OCI-LY3 (cell line): Measurements from ENCODE around the gene NR2F1.

ENCODE experiments used
- H2AFZ ChIP-seq: fragments of 200-600, 300-600 bp; shearing (Covaris generic); 2 replicates; pipeline ENCODE4 v1.6.0; 2014; ENCODE audit warnings: antibody characterized with exemption, low read depth, low read length
- H3K27ac ChIP-seq: fragments of 200-600, 300-600 bp; sonication (generic); 2 replicates; pipeline ENCODE4 v1.5.1; 2014; ENCODE audit warnings: mild to moderate bottlenecking, low read length, moderate library complexity, mixed read lengths
- H3K27me3 ChIP-seq: fragments of 200-600, 300-600 bp; sonication (generic); 2 replicates; pipeline ENCODE4 v1.6.1; 2014; ENCODE audit warnings: low read depth, low read length, mixed read lengths
- H3K36me3 ChIP-seq: fragments of 200-600, 300-600 bp; sonication (generic); replicated peaks from 2 replicates; pipeline ENCODE3; 2014; ENCODE audit warnings: low read depth, low read length, mixed read lengths
- H3K4me1 ChIP-seq: fragments of 300-600, 200-600 bp; sonication (generic); 2 replicates; pipeline ENCODE4 v1.6.1; 2014; ENCODE audit warnings: low read length, mixed read lengths
- H3K4me2 ChIP-seq: fragments of 200-600, 300-600 bp; sonication (generic); 2 replicates; pipeline ENCODE4 v1.6.1; 2014; ENCODE audit warnings: low read length, mixed read lengths
- H3K4me3 ChIP-seq: fragments of 300-600, 200-600 bp; sonication (generic); 2 replicates; pipeline ENCODE4 v1.5.1; 2014; ENCODE audit warnings: antibody characterized with exemption, mild to moderate bottlenecking, low read length, moderate library complexity
- H3K79me2 ChIP-seq: fragments of 300-600, 200-600 bp; shearing (Covaris generic); 2 replicates; pipeline ENCODE4 v1.6.1; 2014; ENCODE audit warnings: mild to moderate bottlenecking, low read length, mixed read lengths
- H3K9ac ChIP-seq: fragments of 300-600, 200-600 bp; shearing (Covaris generic); 2 replicates; pipeline ENCODE4 v1.6.0; 2014; ENCODE audit warnings: mild to moderate bottlenecking, low read length, moderate library complexity
- H3K9me3 ChIP-seq: fragments of 200-600, 300-600 bp; shearing (Covaris generic); 2 replicates; pipeline ENCODE4 v1.6.1; 2014; ENCODE audit warnings: low read length, mixed read lengths; ENCODE audit not compliant: insufficient read depth
- H4K20me1 ChIP-seq: fragments of 200-600, 300-600 bp; sonication (generic); 2 replicates; pipeline ENCODE4 v1.6.1; 2016; ENCODE audit warnings: low read length, mixed read lengths; ENCODE audit not compliant: insufficient read depth
- EZH2phosphoT487 ChIP-seq: fragments of 200-600 bp; shearing (Covaris generic); IDR thresholded peaks from 2 replicates; pipeline ENCODE4 v1.6.1; 2018; ENCODE audit warnings: antibody characterized with exemption, mixed run types, low read depth
- TF ChIP-seq, protein P1 (sequence below): fragments of 200-600, 300-600 bp; sonication (generic); IDR thresholded peaks from 2 replicates; pipeline ENCODE4 v1.5.1; 2014; ENCODE audit warnings: antibody characterized with exemption, low read length, low read depth

Gene NR2F1

GRCh38 chr5:93576994-93577853 is 5.8 kb upstream of the NR2F1 start:
- no peaks in the 10 kb centered on the region for H3K36me3 ChIP-seq
- no peaks in the 10 kb centered on the region for H3K27me3 ChIP-seq

DNA sequence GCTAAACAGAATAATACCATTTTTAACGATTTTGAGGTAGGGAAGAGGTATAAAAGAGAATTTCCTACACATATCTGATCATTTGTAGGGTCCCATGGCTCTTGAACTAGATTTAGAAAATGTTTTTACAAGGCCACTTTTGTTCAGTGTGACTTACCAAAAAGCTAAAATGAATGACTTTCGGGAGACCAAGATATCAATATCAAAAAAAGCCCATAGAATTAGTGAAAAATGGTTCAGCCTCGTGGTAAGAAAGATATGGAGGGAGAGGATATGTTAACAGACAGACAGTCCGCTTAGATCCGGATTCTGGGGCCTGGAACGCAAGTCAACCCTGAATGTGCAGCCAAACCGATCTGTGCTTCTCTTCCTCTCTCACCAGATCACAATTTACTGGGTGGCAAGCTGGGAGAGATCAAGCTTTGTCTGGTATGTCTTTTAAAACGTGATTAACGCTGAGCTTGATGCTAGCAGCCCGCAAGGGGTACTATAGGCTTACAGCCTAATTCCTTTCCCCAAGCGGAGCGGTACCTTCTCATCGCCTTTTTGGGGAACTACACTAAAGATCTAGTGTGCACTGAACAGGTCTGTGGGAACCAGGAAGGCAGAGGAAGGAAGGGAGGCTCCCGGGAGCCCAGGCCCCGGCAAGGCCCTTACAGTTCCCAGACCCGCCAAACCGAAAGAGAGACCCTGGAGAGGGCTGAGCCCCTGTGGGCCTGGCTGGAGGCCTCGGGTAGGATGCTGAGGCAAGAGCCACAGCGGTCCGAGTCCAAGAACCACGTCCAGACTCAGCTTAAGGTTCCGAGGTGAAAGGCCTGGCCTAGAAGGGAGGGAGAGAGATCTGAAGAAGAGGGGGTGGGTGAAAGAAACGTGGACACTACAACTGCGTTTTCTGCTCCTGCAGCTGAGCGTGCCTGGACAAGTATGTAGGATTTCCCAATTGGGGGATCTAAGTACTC is 4.9 kb upstream of the NR2F1 start:
- no peaks in the 10 kb centered on the region for H3K4me1 ChIP-seq
- no peaks in the 10 kb centered on the region for H3K9me3 ChIP-seq
- no peak overlapping the region for H3K27ac ChIP-seq
- no peak overlapping the region for H2AFZ ChIP-seq
- H3K79me2 ChIP-seq, result no peaks in the 10 kb centered on the region
- no peak overlapping the region for H3K4me3 ChIP-seq
- no peaks in the 10 kb centered on the region for H3K27me3 ChIP-seq
- H3K4me2 ChIP-seq, result no peak overlapping the region
- no peaks in the 10 kb centered on the region for H3K36me3 ChIP-seq
- TF ChIP-seq, protein P1, sequence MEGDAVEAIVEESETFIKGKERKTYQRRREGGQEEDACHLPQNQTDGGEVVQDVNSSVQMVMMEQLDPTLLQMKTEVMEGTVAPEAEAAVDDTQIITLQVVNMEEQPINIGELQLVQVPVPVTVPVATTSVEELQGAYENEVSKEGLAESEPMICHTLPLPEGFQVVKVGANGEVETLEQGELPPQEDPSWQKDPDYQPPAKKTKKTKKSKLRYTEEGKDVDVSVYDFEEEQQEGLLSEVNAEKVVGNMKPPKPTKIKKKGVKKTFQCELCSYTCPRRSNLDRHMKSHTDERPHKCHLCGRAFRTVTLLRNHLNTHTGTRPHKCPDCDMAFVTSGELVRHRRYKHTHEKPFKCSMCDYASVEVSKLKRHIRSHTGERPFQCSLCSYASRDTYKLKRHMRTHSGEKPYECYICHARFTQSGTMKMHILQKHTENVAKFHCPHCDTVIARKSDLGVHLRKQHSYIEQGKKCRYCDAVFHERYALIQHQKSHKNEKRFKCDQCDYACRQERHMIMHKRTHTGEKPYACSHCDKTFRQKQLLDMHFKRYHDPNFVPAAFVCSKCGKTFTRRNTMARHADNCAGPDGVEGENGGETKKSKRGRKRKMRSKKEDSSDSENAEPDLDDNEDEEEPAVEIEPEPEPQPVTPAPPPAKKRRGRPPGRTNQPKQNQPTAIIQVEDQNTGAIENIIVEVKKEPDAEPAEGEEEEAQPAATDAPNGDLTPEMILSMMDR, result no peak
- no peak for TF ChIP-seq EZH2phosphoT487
- no peak overlapping the region for H3K9ac ChIP-seq
- no peaks in the 10 kb centered on the region for H4K20me1 ChIP-seq

More at GRCh38 chr5:93576994-93577853, 5.8 kb upstream of the NR2F1 start:
- Histone ChIP-seq H3K4me3 (no peak overlapping the region), H3K27ac (no peak overlapping the region), H3K9me3 (no peaks in the 10 kb centered on the region), H3K4me2 (no peak overlapping the region), H2AFZ (no peak overlapping the region), H3K79me2 (no peaks in the 10 kb centered on the region), H3K4me1 (no peaks in the 10 kb centered on the region), H3K9ac (no peak overlapping the region), H4K20me1 (no peaks in the 10 kb centered on the region)
- TF ChIP-seq, protein P1, result no peak
- TF ChIP-seq EZH2phosphoT487, result no peak

GRCh38 chr5:93578813-93579691 is 4.0 kb upstream of the NR2F1 start:
- Histone ChIP-seq H3K4me2 (no peak overlapping the region), H3K4me3 (no peak overlapping the region), H3K79me2 (no peaks in the 10 kb centered on the region), H4K20me1 (no peaks in the 10 kb centered on the region), H3K9me3 (no peaks in the 10 kb centered on the region), H3K9ac (no peak overlapping the region), H3K27ac (no peak overlapping the region), H3K36me3 (no peaks in the 10 kb centered on the region), H3K4me1 (no peaks in the 10 kb centered on the region), H2AFZ (no peak overlapping the region), H3K27me3 (no peaks in the 10 kb centered on the region)
- TF ChIP-seq EZH2phosphoT487, result no peak
- TF ChIP-seq, protein P1, result no peak
